KOPT-K1 (cell line): ENCODE measurements around the gene RFT1.

ENCODE experiments used
- H3K27ac ChIP-seq: fragments of 200-600 bp; sonication (generic); 2 replicates; pipeline ENCODE4 v1.5.1; 2016; ENCODE audit warnings: antibody characterized with exemption, mild to moderate bottlenecking, low read depth, low read length; ENCODE audit not compliant: poor library complexity, severe bottlenecking
- H3K36me3 ChIP-seq: fragments of 200-600 bp; sonication (generic); 2 replicates; pipeline ENCODE4 v1.5.1; 2017; ENCODE audit warnings: antibody characterized with exemption, mild to moderate bottlenecking, low read length, moderate library complexity; ENCODE audit not compliant: insufficient read depth
- H3K9me3 ChIP-seq: fragments of 200-600 bp; sonication (generic); 2 replicates; pipeline ENCODE4 v1.5.1; 2017; ENCODE audit warnings: antibody characterized with exemption, low read length, mild to moderate bottlenecking; ENCODE audit not compliant: insufficient read depth, poor library complexity, severe bottlenecking

RFT1 gene

DNA sequence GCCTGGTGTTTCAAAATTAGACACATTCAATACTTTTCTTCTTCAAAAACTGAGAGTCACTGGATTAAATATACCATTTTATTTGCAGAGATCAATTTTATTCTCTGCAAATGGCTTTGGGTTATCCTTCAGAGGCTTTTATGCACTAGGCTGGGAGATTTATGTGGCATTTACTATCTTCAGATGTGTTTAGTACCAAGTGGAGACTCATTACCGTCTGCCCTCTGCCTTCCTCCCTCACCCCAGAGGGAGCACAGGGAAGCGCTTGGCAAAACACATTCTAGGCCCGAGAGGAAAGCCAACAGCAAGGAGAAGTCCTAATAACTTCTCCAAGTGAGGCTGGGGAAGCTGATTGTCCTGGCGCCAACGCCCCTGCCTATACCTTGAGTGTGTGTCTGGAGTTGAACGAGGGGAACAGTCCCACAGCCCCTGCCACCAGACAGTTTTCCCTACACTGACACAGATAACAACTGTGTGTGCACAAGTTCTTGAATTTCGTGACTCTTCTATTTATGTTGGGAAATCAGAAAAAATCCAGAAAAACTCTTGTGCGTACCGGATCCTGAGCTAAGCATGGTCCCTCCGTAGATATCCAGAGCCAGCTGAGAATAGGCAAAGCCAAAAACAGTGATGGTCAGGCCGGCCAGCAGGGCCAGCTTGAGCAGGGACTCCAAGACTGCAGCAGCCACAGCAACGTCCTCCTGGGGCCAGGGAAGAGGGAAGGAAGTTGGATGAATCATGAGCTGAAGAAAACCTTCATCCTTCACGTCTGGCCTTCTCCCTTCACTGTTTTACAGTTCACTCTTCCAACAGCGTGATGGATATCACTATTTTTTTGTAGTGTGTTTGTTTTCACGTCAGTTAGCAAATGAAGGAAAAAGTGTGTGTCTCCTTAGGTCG lies 26.6 kb downstream of the RFT1 start:
- Histone ChIP-seq H3K36me3 (peaks cover 25% of the 10 kb centered on the region), H3K9me3 (no peaks in the 10 kb centered on the region), H3K27ac (peak overlapping the region; percentile 99)

DNA sequence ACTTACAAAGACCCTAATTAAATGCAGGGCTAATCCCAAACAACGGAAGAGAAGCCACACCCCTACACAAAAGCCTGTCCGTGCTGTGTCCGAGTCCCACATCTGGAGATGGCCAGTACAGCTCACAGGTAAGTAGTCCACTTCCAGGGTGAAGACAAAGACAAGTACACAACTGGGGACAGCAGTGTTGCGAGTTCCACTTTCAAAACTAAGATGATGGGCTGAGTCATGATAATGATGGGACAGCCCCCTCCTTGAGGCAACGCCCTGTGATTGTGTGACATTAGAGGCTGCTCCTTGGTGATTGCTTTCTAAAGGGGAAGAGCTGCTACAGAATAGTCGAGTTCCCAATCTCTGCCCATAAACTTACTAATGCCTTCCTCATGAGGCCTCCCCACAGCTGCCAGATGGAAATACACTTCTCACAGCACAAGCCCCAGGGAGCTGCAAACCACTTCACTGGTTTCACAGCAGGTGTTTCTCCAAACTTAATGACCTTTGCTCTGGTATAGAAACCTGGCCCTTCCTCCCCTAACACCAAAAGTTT lies 27.6 kb downstream of the RFT1 start:
- H3K27ac ChIP-seq = peak overlapping the region; percentile 99
- no peaks in the 10 kb centered on the region for H3K9me3 ChIP-seq
- peaks cover 25% of the 10 kb centered on the region for H3K36me3 ChIP-seq

DNA sequence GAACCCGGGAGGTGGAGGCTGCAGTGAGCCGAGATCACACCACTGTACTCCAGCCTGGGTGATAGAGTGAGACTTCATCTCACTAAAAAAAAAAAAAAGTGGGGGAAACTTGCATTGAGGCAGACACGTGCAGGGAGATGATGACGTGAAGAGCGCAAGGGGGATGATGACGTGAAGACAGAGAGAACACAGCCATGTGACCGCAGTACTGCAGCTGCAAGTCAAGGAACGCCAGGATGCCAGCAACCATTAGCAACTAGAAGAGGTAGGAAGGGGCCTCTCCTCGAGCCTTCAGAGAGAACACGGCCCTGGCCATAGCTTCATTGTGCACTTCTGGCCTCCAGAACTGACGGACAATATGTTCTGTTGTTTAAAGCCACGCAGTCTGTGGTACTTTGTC lies 28.3 kb downstream of the RFT1 start:
- Histone ChIP-seq H3K36me3 (peaks cover 25% of the 10 kb centered on the region), H3K9me3 (no peaks in the 10 kb centered on the region), H3K27ac (peak overlapping the region; percentile 99)

DNA sequence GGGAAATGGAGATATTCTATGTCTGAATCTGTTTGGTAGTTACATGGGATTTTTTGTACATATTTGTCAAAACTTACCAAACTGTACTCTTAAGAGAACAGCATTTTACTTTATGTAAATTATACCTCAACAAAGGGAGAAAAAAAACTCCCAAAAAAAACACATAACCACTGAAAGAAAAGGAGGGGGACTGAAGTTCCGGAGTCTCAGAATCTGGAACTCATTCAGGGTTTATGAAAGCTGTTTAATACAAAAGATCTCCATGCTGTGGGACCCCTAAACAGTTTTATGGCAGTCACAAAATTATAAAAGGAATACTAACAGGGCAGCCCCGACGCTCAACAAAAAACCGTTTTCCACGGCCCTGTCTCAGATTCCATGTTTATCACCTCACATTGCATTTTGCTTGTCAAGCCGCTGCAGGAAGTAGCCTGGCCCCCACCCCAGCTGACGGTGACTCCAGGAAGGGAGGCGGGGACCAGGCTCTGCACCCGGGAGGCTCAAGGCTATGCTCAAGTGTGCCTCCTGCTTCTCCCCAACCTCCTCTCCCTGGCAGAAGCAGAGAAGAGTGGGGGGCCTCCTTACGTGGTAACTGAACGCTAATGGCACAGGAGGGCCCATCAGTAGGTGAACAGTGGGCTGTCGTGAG lies 29.3 kb downstream of the RFT1 start:
- Histone ChIP-seq H3K36me3 (peaks cover 28% of the 10 kb centered on the region), H3K9me3 (no peaks in the 10 kb centered on the region), H3K27ac (peak overlapping the region; percentile 99)

DNA sequence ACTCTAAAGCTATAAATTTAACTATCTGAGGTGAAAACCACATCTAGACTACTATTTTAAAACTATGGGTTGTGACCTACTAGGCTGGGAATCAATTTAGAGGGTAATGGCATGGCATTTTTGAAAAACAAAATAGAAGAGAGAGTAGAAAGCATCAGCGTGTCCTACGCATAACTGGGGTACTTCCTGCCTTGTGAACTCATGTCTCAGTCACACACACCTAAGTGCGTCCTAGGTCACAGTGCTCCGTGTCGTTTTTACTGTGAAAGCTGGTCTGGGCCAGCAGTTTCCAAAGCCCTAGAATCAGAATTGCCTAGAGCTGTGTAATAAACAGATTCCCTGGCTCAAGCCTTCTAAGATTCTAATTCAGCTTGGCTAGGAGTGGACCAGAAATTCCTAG lies 32.3 kb downstream of the RFT1 start:
- H3K36me3 ChIP-seq = peaks cover 45% of the 10 kb centered on the region
- H3K27ac ChIP-seq = peak overlapping the region; percentile 99
- H3K9me3 ChIP-seq = no peaks in the 10 kb centered on the region

DNA sequence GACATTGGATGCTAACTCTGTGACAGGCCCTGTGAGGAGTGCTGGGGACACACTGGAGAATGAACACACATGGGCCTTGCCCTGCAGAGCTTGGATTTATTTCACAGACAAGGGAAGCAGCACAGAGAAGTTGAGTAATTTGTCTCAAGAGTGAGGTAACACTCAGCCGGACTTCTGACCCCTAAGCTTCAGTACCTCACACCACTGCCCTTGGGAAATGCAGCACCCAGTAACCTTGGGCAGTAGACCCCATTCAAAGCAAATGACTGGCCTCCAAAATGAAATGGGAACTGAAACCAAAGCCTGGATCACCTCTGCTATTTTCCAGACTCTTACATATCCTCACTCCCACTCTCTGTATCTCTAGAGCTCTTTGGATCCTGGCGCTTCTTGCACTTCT lies 37.3 kb downstream of the RFT1 start:
- Histone ChIP-seq H3K9me3 (no peaks in the 10 kb centered on the region), H3K36me3 (peaks cover 74% of the 10 kb centered on the region), H3K27ac (no peak overlapping the region)

DNA sequence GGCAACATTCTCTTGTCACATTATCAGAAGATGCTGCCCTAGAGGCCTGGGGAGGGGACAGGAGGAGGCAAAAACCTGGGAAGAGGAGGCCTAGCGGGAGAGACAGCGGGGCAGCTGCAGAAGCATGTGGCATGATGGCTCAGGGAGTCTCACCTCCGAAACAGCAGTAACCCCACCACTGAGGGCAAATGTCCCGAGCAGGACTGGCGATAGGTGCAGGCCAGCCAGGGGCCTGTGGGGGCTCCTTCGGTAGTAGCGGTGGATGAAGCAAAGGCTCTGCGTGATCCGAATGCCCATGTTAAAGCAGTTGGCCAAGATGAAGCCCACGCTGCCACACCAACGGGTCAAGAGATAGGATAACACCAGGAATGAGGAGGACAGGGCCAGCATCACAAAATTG lies 38.0 kb downstream of the RFT1 start:
- H3K36me3 ChIP-seq = peaks cover 78% of the 10 kb centered on the region
- H3K9me3 ChIP-seq = no peaks in the 10 kb centered on the region
- H3K27ac ChIP-seq = peak overlapping the region; percentile 0

DNA sequence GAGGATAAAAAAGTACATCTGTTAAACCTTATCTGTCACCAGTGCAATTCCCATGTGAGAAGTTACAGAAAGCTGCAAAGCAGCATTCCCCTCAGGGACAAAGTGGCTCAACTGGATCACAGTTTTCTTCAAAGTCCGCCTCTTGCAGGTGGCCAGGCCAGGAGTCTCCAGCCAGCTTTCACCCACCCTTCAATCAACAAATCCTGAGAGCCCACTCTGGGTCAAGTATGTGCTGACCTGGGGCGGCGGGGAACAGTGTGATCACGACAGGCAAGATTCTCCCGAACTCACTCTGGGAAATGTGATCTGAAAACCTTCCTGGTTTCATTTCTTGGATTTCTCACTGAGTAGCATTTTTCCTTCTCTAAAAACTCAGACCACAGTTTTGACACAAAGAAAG lies 39.2 kb downstream of the RFT1 start:
- Histone ChIP-seq H3K27ac (no peak overlapping the region), H3K36me3 (peaks cover 78% of the 10 kb centered on the region), H3K9me3 (no peaks in the 10 kb centered on the region)

DNA sequence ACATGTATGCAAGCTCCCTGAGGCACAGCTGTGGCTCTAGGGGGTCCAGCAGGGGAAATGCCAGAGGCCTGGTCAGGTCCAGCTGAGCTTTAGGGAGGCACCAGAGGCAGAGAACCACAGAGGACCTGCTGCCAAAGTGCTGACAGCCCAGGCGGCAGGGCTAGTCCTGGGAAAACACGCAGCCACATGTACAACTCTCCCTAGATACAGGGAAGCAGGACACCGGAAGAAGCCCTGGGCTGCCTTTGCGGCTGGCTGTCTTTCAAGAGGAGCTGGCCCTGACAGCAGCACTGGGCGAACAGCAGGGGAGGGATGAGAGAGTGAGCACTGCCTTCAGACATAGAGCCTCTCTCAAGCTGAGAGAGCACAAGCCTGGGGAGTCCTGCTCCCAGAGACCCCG lies 40.7 kb downstream of the RFT1 start:
- Histone ChIP-seq H3K9me3 (no peaks in the 10 kb centered on the region), H3K27ac (no peak overlapping the region), H3K36me3 (peaks cover 63% of the 10 kb centered on the region)

DNA sequence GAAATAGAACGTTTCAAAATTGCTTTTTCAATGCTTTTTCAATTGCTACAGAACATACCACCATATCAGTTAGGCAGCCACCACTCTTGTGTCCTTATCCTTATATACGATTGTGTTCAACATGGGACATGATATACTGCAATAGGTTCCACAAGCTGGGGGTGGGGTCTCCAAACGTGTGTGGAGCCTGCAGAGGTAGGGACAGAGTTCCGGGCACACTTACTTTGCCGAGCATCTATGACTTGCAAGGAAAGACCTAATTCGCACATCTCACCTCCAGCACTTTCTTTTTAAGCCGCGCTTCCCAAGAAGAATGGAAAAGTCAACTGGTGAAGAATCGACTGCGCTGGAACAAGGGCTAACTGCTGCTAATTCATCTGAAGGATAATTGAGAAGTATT lies 44.8 kb downstream of the RFT1 start:
- no peaks in the 10 kb centered on the region for H3K9me3 ChIP-seq
- peaks cover 23% of the 10 kb centered on the region for H3K36me3 ChIP-seq
- H3K27ac ChIP-seq = peak overlapping the region; percentile 67

DNA sequence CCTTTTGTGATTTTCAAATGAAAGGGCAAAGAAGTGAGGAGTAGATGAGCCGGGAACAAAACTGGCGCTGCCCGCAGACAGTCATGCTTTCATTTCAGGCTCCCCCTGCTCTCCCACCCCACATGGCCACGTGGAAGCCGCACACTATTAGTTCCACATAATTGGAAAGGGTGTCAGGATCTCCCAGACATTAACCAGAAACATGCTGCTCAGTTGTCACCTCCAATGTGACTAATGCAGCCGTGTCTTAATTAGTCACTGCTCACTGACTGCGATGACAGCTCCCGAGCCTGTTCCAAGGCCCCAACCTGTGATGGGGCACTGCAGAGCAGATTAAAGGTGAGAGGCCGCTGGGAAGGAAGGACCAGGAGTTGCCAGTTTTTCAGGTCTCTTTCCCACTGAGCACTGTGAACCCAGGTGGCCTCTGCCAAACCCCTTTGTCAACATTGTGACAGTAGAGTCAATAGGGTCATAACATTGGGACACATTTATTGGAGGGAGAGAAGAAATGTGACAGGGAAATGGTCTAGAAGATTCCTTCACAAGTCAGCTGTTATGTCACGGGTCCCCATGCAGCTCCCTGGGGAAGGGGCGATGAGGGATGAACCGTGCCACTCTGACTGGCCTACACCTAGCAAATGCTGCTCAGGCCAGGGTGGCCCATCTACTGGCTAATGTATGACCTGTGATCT lies 45.8 kb downstream of the RFT1 start:
- H3K9me3 ChIP-seq = no peaks in the 10 kb centered on the region
- H3K36me3 ChIP-seq = peaks cover 13% of the 10 kb centered on the region
- H3K27ac ChIP-seq = peak overlapping the region; percentile 67

DNA sequence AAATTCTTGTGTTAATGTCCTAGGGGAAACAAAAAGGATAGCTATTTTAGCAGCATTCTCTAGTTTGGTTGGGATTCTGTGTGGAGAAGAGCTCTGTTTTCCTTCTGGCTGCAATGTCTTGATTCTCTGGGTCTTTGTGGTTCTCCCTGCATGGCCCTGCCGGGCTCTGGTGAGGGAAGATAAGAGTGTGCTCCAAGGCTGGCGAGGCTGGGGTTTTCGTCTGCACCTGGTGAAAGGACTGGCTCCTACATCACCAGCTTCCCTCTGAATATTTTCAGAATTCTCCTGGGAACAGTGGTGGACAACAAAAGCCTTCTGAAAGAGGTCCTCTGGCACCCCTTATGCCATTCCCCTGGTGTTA lies 46.3 kb downstream of the RFT1 start:
- Histone ChIP-seq H3K27ac (peak overlapping the region; percentile 67), H3K36me3 (peaks cover 8% of the 10 kb centered on the region; the same call in 1 of the 2 replicates), H3K9me3 (no peaks in the 10 kb centered on the region)

DNA sequence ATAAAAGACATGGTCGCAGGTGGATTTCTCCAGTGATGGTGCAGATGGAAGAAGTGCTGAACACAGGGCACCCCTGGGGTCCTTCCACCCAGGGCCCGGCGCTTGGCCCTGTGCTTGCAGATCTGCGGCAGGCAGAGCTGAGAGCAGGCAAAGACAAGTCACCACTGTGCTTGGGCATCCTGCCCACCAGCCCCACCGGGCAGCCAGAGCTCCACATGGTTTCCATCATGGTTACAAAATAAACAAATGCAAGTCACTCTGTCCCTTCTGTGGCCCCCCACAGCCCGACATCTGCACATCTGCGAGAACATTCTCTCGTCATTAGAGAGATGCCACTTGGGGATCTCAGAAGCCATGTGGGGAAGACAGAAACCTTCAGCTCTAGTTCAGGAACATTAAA lies 46.7 kb downstream of the RFT1 start:
- peak overlapping the region; percentile 67 for H3K27ac ChIP-seq
- peaks cover 6% of the 10 kb centered on the region; the same call in 1 of the 2 replicates for H3K36me3 ChIP-seq
- H3K9me3 ChIP-seq = no peaks in the 10 kb centered on the region

DNA sequence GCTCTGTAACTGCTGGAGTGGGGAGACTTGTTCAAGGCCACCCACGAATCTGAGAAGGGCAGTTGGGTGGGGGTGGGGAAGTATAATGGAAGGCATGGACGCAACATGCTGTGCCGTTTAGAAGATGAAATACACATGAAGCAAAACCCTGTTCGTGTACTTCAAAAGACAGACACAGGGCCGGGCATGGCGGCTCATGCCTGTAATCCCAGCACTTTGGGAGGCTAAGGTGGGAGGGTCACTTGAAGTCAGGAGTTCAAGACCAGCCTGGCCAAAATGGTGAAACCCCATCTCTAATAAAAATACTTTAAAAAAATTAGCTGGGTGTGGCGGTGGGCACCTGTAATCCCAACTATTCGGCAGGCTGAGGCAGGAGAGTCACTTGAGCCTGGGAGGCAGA lies 47.5 kb downstream of the RFT1 start:
- Histone ChIP-seq H3K9me3 (no peaks in the 10 kb centered on the region), H3K27ac (no peak overlapping the region), H3K36me3 (peaks cover 6% of the 10 kb centered on the region; the same call in 1 of the 2 replicates)

DNA sequence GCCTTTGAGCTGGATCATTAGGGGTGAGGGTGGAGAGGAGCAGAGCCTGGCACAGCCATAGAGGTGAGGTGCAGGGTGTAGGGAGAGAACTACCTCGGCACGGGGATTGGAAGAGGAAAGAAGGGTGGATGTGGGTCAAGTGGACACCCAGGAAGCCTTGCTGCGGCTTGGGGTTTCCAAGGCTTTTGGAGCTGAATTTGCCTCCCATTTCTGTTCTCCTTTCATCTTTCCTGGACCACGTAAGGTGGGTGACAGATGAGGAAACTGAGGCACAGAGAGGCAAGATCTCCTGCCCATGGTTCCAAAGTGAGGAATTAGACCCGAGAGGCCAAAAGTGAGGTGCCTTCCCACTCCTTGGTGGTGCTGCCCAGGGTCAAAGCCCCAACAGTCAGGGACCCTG lies 48.9 kb downstream of the RFT1 start:
- no peak overlapping the region for H3K27ac ChIP-seq
- H3K9me3 ChIP-seq = no peaks in the 10 kb centered on the region
- H3K36me3 ChIP-seq = no peaks in the 10 kb centered on the region; the same call in 1 of the 2 replicates
